Measurements from ENCODE around the gene PP2D1. TPM values are rescaled to one million over a fixed set of nuclear protein-coding genes. Genes with fewer than 3 reads are reported as not detected.
"Not testable (repeated sequence)": the region's sequence is repeated elsewhere in the genome, so short reads cannot be mapped to it uniquely, and the experiment has no call there.

The PP2D1 gene
- polyA plus RNA-seq, 4 donors = 0.32 to 0.72 (median 0.44) TPM

DNA sequence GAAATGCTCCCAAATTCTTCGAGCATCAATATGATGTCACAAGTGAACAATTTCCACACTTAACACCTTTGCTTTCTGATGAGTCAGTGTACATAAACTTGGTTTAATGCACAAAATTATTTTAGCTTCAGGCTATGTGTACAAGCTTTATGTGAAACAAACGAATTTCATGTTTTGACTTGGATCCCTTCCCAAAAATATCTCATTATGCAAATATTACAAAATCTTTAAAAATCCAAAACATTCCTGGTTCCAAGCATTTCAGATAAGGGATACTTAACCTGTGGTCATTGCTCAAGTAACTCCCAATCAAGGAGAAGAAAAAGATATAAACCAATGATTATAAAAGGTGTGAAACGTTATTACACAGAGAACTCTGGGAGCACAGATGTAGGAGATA, 40.0 kb downstream of the PP2D1 start:
- DNase-seq (ENCODE audit: low read depth in 4 of 4, low spot score in 3 of 4) = no peak

DNA sequence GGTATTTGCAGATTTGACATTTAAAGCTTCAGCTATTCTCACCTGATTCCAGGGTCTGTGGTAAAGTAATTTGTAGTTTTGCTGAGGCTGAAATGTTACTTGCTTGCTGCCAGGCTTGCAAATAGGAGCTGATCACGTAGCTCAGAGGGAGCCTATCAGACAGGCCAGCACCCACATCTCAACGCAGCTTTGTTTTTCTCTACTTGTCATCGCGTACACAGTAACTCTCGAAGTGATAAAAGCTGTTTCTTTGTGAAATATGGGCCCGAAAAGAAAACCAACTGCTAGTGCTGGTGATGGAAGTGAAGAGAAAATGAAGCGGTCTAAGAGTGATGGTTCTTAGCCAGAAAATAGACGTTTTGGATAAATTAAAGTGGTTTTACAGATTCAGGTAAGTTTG, 41.7 kb downstream of the PP2D1 start:
- DNase-seq (ENCODE audit: low read depth in 4 of 4, low spot score in 3 of 4) = no peak

- DNase-seq (ENCODE audit: low read depth in 4 of 4, low spot score in 3 of 4) = no peak
Observed at GRCh38 chr3:19967812-19968211, 44.3 kb downstream of the PP2D1 start.

- no peak for DNase-seq (ENCODE audit: low read depth in 4 of 4, low spot score in 3 of 4)
Observed at GRCh38 chr3:19967208-19967607, 44.9 kb downstream of the PP2D1 start.

DNA sequence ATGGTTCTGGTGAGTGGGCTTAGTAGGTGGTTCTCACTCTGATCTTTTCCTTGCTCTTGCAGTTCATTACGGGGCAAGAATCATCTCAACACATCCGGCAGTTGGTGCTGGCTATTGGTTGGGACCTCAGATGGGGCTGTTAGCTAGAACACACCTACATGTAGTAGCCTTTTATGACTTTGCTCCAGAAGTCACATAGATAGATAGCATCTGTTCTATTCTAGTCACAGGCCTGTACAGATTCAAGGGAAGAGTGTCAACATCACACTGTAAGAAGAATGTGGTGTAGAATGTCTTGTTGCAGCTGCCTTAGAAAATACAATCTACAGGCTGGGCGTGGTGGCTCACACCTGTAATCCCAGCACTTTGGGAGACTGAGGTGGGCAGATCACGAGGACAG, 50.1 kb downstream of the PP2D1 start:
- DNase-seq (ENCODE audit: low read depth in 4 of 4, low spot score in 3 of 4) = no peak

- no peak for DNase-seq (ENCODE audit: low read depth in 4 of 4, low spot score in 3 of 4)
Observed at GRCh38 chr3:19960696-19961095, 51.4 kb downstream of the PP2D1 start.

- DNase-seq (ENCODE audit: low read depth in 4 of 4, low spot score in 3 of 4) = no peak
Observed at GRCh38 chr3:19959505-19959904, 52.6 kb downstream of the PP2D1 start.

DNA sequence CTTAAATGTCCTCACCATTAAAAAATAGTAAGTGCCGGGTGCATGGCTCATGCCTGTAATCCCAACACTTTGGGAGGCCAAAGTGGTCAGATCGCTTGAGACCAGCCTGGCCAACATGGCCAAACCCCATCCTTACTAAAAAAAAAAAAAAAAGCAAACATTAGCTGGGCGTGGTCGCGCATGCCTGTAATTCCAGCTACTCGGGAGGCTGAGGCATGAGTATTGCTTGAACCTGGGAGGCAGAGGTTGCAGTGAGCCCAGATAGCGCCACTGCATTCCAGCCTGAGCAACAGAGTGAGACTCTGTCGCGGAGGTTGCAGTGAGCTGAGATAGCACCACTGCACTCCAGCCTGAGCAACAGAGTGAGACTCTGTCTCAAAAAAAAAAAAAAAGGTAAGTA, 54.7 kb downstream of the PP2D1 start:
- not testable (repeated sequence) for DNase-seq (ENCODE audit: low read depth in 4 of 4, low spot score in 3 of 4)

- DNase-seq (ENCODE audit: low read depth in 4 of 4, low spot score in 3 of 4) = no peak
Observed at GRCh38 chr3:19954676-19955075, 57.4 kb downstream of the PP2D1 start.

DNA sequence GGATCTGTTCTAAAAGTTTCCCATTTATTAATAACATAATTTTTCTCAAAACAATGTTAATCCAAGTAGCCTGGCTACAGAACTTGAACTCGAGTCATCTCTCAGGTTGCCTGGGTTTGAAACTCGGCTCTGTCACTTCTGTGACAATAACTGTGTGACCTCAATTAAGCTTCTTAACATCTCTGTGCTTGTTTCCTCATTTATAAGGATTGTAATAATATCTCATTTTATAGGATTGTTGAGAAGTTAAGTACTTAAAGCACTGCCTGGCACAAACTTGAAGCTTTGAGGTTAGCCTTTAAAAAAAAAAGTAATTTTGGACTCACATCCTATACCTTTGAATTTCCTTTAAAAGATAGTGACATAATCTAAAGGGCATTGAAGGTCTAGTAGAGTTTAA, 61.7 kb downstream of the PP2D1 start:
- DNase-seq (ENCODE audit: low read depth in 4 of 4, low spot score in 3 of 4) = no peak

DNA sequence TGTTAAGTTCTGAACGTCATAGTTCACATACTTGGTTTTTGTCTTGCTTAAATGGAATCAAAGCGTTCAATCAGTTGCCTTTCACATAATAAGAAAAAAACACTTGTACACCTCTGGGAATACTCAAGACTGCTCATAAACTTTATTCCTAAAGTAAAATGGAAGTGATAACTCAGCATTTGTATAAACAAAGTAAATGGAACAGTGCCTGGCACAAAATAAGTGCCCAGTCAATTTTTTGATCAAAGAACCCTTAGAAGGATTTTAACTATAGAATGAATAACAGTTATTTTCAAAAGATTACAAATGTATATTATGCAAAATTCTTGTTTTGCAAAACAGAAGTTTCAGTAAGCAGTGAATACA, 63.9 kb downstream of the PP2D1 start:
- no peak for DNase-seq (ENCODE audit: low read depth in 4 of 4, low spot score in 3 of 4)

DNA sequence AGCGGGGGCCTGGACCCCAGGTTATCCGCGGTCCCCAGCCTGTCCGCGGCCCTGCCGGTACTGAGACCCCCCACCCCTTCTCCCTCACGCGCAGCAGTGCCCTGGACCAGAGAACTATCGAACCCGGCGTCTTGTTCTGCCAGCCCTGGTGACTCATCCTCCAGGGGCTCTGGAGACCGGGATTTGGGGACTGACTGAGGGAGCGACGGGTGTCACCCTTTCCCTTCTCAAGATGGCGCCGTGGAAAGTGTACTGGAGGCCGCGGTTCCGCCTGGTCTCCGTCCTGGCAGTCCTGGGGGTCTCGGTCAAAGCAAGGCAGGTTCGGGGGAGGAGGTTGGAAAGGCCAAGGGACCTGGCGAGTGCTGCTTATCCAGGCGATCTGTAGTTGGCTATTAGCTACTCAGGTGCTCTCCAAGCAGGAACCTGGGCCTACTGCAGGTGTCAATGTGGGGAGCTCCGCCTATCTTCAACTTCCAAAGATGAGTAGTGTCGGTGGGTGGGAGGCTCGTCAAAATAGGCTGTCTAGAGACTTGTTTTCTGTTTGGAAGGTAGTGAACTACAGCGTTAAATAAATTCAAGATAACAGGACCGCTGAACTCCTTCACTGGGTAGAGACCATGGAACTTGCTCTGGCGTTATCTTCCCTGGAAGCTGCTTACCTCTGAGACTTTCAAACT, 64.4 kb downstream of the PP2D1 start:
- peak; percentile 29 to 59 (median 46) for DNase-seq (ENCODE audit: low read depth in 4 of 4, low spot score in 3 of 4)

DNA sequence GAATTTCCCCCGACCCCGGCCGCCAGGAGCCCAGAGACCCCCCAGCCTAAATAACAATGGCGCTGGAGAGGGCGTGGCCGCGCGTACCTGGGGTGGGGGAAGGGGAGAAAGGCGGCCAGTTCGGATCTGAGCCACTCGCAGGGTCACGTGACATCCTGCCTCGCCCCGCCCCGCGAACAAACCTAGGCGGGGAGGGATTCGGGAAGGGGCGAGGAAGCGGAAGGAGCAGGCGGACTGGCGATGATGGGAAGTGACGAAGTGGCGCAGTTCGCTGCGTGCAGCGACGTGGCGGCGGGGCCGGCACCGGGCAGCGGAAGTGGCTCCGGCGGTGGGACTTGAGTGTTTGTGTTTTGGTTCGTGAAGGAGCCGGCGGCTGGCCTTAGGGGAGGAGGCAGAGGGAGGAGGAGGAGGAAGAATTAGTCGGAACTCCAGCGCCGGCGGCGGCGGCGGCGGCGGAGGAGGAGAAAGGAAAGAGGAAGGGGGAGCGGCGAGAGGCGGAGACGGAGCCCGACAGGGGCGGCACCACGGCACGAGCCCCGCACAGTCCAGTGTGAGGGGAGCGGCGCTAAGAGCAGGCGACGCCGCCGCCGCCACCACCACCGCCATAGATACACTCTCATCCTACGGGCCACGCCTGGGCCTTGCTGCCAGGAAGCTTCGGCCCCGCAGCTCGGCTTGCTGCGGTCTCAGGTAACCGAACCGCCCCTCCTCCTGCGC, 65.1 kb downstream of the PP2D1 start, which contains the start of gene RAB5A:
TSS of gene RAB5A (plus strand) at position 266 of the 717 bp plus-strand sequence. CDS start 3,802 bp downstream, outside the sequence.
- peak; percentile 94 to 96 (median 94) for DNase-seq (ENCODE audit: low read depth in 4 of 4, low spot score in 3 of 4)

GRCh38 chr3:19945969-19946831, 65.9 kb downstream of the PP2D1 start:
- no peak for DNase-seq (ENCODE audit: low read depth in 4 of 4, low spot score in 3 of 4)

DNA sequence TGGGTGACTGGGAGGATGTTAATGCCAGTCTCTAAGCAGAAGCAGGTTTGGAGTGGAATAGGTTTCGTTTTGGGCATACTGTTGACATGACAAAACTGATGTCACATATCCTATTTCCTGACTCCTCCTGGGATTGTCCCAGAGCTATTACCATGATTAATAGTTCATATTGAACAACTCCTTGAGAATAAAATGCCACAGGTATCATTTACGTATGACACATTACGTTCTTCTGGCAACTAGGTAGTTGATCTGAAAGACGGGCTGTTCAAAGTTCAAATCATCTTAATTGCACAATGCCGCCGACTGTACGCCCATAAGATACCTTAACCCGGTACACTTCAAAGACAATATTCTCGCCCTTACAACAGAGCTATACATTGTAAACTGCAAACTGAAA, 66.5 kb downstream of the PP2D1 start:
- no peak for DNase-seq (ENCODE audit: low read depth in 4 of 4, low spot score in 3 of 4)

DNA sequence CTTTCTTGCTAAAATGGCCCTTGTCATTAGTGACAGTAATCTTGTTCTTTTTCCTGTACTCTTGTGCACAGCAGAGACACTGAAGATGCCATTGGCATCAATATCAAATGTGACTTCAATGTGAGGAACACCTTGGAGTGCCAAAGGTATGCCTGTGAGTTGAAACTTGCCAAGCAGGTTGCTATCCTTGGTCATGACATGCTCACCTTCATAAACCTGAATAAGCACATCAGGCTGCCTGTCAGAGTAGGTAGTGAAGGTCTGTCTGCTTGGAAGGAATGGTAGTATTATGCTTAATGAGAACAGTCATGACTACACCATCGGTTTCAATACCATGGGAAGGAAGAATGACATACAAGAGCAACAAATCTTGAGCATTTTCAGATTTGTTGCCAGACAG, 71.4 kb downstream of the PP2D1 start:
- DNase-seq (ENCODE audit: low read depth in 4 of 4, low spot score in 3 of 4) = no peak

DNA sequence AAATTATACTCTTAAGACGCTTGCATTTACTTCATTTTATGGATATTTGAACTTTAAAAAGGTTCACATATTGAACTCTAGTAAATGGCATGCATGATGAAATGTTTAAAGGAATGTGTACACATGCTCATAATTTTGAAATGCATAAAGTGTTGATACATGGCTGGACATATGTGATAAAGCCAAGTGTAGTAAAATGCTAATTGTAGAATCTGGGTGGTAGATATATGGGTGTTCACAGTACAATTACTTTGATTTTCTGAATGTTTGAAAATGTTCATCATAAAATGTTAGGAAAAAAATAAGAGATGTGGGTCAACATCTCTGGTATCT, 73.8 kb downstream of the PP2D1 start:
- no peak for DNase-seq (ENCODE audit: low read depth in 4 of 4, low spot score in 3 of 4)

- no peak for DNase-seq (ENCODE audit: low read depth in 4 of 4, low spot score in 3 of 4)
Observed at GRCh38 chr3:19937459-19938294, 74.4 kb downstream of the PP2D1 start.

Data from left renal pelvis (tissue), 4 donors.